Fibroblast of villous mesenchyme (primary cell): ENCODE measurements around the gene KIF21A. TPM values are rescaled to one million over a fixed set of nuclear protein-coding genes. Genes with fewer than 3 reads are reported as not detected.

ENCODE experiments used
- DNase-seq: peaks from one replicate; pipeline ENCODE4 v3.0.0-alpha.2; 2010; ENCODE audit warnings: low read depth
- H3K4me3 ChIP-seq: 2 replicates; pipeline ENCODE4 v1.5.1; 2011; ENCODE audit warnings: low read depth, mild to moderate bottlenecking, low read length
- CTCF ChIP-seq: IDR thresholded peaks from 2 replicates; pipeline ENCODE4 v1.5.1; 2012; ENCODE audit warnings: low read depth, mild to moderate bottlenecking, low read length; ENCODE audit not compliant: insufficient read depth
- total RNA-seq: library from RNA; depleted of rRNA; stranded (reverse); fragments of >200 nt; gene quantifications from 2 replicates; pipeline ENCODE4 v1.2.3, GENCODE V29; 2012

The KIF21A gene
- total RNA-seq, 1 donor, result 11.2 TPM

DNA sequence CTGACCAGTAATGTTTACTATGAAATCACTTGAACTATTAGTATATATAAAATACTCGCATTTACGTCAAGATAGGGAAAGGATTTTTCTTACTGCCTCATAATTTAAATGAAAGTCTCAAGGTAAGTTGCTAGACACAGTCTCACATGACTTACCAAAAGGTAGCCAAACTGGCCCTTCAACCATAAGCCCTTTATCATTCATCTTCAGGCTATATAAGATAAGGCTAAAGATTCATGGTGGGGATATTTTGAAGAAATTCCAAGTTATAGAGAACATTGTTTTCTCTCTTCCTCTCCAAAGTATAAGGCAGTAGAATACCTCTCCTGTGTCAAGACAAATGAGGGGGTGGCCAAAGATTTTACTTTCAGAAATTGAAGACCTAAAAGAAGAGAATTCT is 23.4 kb downstream of the KIF21A start:
- no peak overlapping the region for H3K4me3 ChIP-seq
- no peak for DNase-seq
- TF ChIP-seq CTCF, result no peak

DNA sequence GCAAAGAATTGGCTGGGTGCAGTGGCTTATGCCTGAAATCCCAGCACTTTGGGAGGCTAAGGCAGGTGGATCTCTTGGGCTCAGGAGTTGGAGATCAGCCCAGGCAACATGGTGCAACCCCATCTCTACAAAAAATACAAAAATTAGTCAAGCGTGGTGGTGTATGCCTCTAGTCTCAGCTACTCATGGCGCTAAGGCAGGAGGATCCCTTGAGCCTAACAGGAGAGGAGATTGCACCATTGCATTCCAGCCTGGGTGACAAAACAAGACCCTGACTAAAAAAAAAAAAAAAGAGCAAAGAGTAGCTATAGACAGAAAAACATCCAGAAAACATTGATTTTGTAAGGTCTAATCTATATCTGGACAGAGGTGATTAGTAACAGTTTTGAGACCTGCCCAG is 25.0 kb downstream of the KIF21A start:
- no peak for DNase-seq
- H3K4me3 ChIP-seq, result no peak overlapping the region
- TF ChIP-seq CTCF, result no peak

GRCh38 chr12:39413836-39414771 is 28.8 kb downstream of the KIF21A start:
- H3K4me3 ChIP-seq, result no peak overlapping the region
- no peak for TF ChIP-seq CTCF
- no peak for DNase-seq

- no peak for TF ChIP-seq CTCF
- DNase-seq, result no peak
- no peak overlapping the region for H3K4me3 ChIP-seq
These were observed 30.7 kb downstream of the KIF21A start for GRCh38 chr12:39412210-39412609.

DNA sequence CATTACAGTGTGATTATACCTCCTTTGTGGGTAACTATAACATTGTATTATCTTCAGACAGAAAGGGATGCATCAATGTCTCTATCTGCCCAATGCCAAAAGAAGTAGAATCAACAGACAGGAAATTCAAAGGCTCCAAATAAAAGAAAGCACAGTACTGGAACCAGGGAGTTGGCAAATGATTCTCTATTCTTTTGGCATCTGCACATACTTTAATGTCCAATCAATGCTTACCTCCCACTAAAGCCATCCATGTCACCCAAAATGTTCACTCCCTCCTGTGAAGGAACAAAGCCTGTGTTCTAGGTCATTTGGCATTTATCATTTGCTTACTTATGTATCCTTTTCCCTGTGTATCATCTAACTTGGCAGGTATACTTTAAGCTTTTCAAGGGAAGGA is 36.7 kb downstream of the KIF21A start:
- DNase-seq, result no peak
- TF ChIP-seq CTCF, result no peak

GRCh38 chr12:39405580-39405979 is 37.3 kb downstream of the KIF21A start:
- H3K4me3 ChIP-seq, result no peak overlapping the region
- no peak for DNase-seq
- TF ChIP-seq CTCF, result no peak

More for the DNA sequence above, 36.7 kb downstream of the KIF21A start:
- H3K4me3 ChIP-seq, result no peak overlapping the region
